GM12874 (cell line): ENCODE results near the gene INCA1.

Experiments
- CTCF ChIP-seq: IDR thresholded peaks from 2 replicates; pipeline ENCODE4 v1.5.1; 2011; ENCODE audit warnings: low read depth, mild to moderate bottlenecking, control low read depth, low read length, moderate library complexity; ENCODE audit not compliant: insufficient read depth

The INCA1 gene

DNA sequence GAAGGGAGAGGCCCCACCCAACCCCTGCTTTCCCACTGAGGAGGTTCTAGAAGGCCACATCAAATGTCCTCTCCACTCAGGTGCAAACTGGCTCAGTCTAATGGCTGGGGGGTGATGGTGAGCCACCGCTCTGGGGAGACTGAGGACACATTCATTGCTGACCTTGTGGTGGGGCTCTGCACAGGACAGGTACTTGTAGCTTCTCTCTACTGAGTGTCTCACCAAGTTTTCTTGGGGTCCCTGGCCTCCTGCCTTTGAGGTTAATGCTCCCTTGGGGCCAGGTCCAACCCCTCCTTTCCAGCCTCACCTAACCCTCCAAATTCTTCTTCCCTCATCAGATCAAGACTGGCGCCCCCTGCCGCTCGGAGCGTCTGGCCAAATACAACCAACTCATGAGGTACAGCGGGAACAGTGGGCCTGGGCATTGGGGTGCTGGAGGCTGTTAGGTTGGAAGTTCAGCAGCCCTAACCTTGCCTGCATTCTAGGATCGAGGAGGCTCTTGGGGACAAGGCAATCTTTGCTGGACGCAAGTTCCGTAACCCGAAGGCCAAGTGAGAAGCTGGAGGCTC is 40.7 kb downstream of the INCA1 start:
- TF ChIP-seq CTCF, result no peak

DNA sequence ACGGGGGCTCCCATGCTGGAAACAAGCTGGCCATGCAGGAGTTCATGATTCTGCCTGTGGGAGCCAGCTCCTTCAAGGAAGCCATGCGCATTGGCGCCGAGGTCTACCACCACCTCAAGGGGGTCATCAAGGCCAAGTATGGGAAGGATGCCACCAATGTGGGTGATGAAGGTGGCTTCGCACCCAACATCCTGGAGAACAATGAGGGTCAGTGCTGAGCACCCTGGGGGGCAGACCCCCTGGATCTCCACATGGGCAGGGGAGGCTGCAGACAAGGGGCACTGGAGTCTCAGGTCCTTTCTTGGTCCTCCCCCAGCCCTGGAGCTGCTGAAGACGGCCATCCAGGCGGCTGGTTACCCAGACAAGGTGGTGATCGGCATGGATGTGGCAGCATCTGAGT is 42.2 kb downstream of the INCA1 start:
- TF ChIP-seq CTCF, result no peak

DNA sequence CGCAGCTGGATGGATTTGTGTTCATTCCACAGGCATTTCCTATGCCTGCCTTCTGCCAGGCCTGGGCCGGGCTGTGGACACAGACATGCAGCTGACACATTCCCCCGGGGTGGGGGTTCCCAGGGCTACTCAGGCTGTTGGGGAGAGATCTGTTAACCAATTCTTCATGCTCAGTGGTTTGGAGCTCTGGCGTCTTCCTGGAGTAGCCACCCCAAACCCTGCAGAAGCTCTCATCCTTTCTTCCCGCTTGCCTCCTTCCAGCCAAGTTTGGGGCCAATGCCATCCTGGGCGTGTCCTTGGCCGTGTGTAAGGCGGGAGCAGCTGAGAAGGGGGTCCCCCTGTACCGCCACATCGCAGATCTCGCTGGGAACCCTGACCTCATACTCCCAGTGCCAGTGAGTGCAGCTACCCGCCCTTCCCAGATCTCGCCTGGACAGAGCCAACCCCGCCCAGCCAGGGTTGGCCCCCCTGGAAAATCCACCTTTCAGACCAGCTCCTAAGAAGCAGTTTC is 43.8 kb downstream of the INCA1 start:
- TF ChIP-seq CTCF, result no peak

GRCh38 chr17:4951486-4951885 is 45.8 kb downstream of the INCA1 start:
- TF ChIP-seq CTCF, result no peak

- no peak for TF ChIP-seq CTCF
Observed at GRCh38 chr17:4950746-4951204, 46.5 kb downstream of the INCA1 start, which contains the start of gene ENO3. Gene ENO3 (plus strand): TSS chr17:4951119. CDS start chr17:4951830, 711 bp downstream.

- no peak for TF ChIP-seq CTCF
Observed at GRCh38 chr17:4950075-4950745, 47.1 kb downstream of the INCA1 start.

DNA sequence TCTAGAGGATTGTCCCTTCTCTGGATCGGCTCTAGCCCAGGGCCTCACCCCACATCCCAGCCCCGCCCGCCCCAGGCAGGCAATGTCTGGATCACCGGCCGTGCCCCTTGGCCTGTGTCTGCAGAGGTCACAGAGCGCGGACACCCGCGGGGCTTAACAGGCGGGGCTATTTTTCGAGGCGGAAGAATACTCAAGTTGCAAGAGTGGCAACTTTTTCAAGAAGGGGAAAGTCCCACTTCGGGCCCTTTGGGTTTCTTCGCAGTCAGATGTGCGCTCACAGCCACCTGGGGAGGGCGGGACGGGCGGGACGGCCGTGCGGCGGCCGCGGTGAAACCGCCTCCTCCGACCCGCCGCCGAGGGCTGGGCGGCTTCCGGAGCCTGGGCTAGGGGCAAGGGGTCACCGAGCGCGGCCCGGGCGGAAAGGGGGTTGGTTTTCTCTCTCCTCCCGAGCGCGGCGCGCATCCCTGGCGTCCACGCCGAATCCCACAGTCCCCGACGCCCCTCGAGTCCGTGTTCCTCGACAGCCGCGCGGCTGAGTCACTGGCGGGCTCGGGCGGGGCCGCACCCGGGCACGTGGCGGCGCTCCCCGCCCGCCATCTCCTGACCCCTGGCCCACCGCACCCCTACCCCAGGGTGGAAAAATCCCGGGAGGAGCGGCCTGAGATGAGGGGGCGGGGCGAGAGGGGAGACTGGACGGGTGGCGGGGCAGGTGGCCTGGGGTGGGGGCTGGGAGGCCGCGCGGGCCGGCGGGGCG is 47.8 kb downstream of the INCA1 start:
- no peak for TF ChIP-seq CTCF
